GM23338 (cell line): Measurements from ENCODE around the gene SOX9. TPM values are rescaled to one million over a fixed set of nuclear protein-coding genes. Genes with fewer than 3 reads are reported as not detected.

Experiments used
- CREB1 ChIP-seq: fragments of 250-450 bp; sonication (Bioruptor Pico); IDR thresholded peaks from 2 replicates; pipeline ENCODE4 v1.5.0; 2020; ENCODE audit warnings: low read depth, mild to moderate bottlenecking, moderate library complexity
- ZNF331 ChIP-seq: fragments of 250-450 bp; sonication (Bioruptor Pico); IDR thresholded peaks from 2 replicates; pipeline ENCODE4 v1.5.0; 2020; ENCODE audit warnings: low read depth, mild to moderate bottlenecking, moderate library complexity
- polyA plus RNA-seq: library from polyadenylated mRNA; unstranded; fragments of >200 nt; fragmentation: Nextera tagmentation; extraction: Ambion mirVana; gene quantifications from 2 replicates; pipeline ENCODE4 v1.2.1, GENCODE V29; 2016
- total RNA-seq: library from RNA; depleted of rRNA; stranded (reverse); fragments of >200 nt; shearing (Covaris generic); gene quantifications from 2 replicates; pipeline ENCODE4 v1.2.3, GENCODE V29; 2014
- TF ChIP-seq, protein P1 (sequence below): fragments of 250-450 bp; sonication (Bioruptor Pico); IDR thresholded peaks from 2 replicates; pipeline ENCODE4 v1.5.0; 2020; ENCODE audit warnings: mild to moderate bottlenecking, moderate library complexity
- TF ChIP-seq, protein P2 (sequence below), 2 experiments: fragments of 200-600 bp in 1 of 2; sonication (generic) in 1 of 2; conservative IDR thresholded peaks; 2 replicates each; pipeline versions ENCODE4 v1.5.1 to v1.6.1; 2016 to 2017; ENCODE audit warnings: antibody characterized with exemption in 2 of 2, low read depth in 2 of 2, mild to moderate bottlenecking in 2 of 2, moderate library complexity in 1 of 2
- TF ChIP-seq, protein P3 (sequence below): IDR thresholded peaks from 2 replicates; pipeline ENCODE4 v1.6.1; 2016; ENCODE audit warnings: antibody characterized with exemption

SOX9 gene
- total and polyA plus RNA-seq, 2 experiments from 2014 or later = 4.4 TPM

DNA sequence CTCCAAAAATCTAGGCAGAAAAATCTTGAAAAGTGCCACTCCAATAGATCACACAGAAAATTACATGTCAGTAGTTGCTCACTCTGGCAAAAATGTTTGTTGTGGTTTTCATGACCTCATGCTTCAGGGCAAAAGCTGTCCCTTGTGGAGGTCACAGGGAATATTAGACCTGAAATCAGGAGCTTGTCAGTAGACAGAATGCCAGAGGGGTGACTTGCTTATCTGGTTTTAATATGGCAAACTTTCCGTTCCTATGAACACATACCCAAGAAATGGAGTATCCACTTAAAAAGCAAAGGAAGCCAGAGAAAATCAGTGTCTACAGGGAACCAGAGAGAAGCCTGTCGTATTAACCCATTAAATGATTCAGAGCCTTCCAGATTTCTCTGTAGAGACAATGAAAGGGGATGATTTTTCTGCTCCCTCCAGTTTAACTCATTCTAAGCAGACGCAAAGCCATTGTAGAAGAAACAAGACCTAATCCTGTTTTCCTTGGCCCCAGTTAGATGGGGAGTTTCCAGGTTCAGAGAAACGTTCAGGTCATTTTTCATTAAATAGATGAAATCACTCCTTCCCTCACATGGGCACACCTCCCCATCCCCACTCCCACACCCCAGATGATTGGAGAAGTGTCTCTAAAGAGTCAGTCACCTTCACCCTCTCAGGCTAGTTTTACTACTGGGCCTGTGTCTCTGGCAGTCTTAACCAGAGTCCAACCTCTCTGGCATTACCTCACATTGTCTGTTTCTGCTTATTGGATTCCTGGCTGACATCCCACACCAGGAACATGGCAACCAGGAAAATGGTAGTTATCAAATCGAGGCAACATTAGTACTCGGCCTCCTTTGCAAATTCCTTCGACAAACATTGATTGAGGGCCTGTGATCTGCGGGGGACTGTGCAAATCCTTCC is 6.0 kb downstream of the SOX9 start (continued):
- TF ChIP-seq, protein P1, sequence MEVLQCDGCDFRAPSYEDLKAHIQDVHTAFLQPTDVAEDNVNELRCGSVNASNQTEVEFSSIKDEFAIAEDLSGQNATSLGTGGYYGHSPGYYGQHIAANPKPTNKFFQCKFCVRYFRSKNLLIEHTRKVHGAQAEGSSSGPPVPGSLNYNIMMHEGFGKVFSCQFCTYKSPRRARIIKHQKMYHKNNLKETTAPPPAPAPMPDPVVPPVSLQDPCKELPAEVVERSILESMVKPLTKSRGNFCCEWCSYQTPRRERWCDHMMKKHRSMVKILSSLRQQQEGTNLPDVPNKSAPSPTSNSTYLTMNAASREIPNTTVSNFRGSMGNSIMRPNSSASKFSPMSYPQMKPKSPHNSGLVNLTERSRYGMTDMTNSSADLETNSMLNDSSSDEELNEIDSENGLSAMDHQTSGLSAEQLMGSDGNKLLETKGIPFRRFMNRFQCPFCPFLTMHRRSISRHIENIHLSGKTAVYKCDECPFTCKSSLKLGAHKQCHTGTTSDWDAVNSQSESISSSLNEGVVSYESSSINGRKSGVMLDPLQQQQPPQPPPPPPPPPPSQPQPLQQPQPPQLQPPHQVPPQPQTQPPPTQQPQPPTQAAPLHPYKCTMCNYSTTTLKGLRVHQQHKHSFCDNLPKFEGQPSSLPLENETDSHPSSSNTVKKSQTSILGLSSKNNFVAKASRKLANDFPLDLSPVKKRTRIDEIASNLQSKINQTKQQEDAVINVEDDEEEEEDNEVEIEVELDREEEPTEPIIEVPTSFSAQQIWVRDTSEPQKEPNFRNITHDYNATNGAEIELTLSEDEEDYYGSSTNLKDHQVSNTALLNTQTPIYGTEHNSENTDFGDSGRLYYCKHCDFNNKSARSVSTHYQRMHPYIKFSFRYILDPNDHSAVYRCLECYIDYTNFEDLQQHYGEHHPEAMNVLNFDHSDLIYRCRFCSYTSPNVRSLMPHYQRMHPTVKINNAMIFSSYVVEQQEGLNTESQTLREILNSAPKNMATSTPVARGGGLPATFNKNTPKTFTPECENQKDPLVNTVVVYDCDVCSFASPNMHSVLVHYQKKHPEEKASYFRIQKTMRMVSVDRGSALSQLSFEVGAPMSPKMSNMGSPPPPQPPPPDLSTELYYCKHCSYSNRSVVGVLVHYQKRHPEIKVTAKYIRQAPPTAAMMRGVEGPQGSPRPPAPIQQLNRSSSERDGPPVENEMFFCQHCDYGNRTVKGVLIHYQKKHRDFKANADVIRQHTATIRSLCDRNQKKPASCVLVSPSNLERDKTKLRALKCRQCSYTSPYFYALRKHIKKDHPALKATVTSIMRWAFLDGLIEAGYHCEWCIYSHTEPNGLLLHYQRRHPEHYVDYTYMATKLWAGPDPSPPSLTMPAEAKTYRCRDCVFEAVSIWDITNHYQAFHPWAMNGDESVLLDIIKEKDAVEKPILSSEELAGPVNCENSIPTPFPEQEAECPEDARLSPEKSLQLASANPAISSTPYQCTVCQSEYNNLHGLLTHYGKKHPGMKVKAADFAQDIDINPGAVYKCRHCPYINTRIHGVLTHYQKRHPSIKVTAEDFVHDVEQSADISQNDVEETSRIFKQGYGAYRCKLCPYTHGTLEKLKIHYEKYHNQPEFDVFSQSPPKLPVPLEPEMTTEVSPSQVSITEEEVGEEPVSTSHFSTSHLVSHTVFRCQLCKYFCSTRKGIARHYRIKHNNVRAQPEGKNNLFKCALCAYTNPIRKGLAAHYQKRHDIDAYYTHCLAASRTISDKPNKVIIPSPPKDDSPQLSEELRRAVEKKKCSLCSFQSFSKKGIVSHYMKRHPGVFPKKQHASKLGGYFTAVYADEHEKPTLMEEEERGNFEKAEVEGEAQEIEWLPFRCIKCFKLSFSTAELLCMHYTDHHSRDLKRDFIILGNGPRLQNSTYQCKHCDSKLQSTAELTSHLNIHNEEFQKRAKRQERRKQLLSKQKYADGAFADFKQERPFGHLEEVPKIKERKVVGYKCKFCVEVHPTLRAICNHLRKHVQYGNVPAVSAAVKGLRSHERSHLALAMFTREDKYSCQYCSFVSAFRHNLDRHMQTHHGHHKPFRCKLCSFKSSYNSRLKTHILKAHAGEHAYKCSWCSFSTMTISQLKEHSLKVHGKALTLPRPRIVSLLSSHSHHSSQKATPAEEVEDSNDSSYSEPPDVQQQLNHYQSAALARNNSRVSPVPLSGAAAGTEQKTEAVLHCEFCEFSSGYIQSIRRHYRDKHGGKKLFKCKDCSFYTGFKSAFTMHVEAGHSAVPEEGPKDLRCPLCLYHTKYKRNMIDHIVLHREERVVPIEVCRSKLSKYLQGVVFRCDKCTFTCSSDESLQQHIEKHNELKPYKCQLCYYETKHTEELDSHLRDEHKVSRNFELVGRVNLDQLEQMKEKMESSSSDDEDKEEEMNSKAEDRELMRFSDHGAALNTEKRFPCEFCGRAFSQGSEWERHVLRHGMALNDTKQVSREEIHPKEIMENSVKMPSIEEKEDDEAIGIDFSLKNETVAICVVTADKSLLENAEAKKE (CRISPR knock-in tag) = no peak
- TF ChIP-seq CREB1 (CRISPR knock-in tag) (no peak), ZNF331 (CRISPR knock-in tag) (no peak)
- TF ChIP-seq, protein P2, sequence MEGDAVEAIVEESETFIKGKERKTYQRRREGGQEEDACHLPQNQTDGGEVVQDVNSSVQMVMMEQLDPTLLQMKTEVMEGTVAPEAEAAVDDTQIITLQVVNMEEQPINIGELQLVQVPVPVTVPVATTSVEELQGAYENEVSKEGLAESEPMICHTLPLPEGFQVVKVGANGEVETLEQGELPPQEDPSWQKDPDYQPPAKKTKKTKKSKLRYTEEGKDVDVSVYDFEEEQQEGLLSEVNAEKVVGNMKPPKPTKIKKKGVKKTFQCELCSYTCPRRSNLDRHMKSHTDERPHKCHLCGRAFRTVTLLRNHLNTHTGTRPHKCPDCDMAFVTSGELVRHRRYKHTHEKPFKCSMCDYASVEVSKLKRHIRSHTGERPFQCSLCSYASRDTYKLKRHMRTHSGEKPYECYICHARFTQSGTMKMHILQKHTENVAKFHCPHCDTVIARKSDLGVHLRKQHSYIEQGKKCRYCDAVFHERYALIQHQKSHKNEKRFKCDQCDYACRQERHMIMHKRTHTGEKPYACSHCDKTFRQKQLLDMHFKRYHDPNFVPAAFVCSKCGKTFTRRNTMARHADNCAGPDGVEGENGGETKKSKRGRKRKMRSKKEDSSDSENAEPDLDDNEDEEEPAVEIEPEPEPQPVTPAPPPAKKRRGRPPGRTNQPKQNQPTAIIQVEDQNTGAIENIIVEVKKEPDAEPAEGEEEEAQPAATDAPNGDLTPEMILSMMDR (conservative IDR thresholded peaks at IDR 0.05; ENCODE audit: low read depth in 2 of 2) = no peak
- TF ChIP-seq, protein P3, sequence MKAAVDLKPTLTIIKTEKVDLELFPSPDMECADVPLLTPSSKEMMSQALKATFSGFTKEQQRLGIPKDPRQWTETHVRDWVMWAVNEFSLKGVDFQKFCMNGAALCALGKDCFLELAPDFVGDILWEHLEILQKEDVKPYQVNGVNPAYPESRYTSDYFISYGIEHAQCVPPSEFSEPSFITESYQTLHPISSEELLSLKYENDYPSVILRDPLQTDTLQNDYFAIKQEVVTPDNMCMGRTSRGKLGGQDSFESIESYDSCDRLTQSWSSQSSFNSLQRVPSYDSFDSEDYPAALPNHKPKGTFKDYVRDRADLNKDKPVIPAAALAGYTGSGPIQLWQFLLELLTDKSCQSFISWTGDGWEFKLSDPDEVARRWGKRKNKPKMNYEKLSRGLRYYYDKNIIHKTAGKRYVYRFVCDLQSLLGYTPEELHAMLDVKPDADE = no peak
